SU-DHL-6 (cell line): ENCODE measurements around the gene SH3GL2.

ENCODE experiments used
- H2AFZ ChIP-seq: fragments of 200-600 bp; sonication (generic); 2 replicates; pipeline ENCODE4 v1.6.1; 2014; ENCODE audit warnings: low read depth, mild to moderate bottlenecking, moderate library complexity, mixed read lengths, antibody characterized with exemption, low read length; ENCODE audit not compliant: severe bottlenecking
- H3F3A ChIP-seq: fragments of 200-600 bp; shearing (Covaris generic); 2 replicates; pipeline ENCODE4 v1.6.0; 2016; ENCODE audit warnings: antibody characterized with exemption, mild to moderate bottlenecking; ENCODE audit not compliant: insufficient read depth
- H3K27ac ChIP-seq: fragments of 200-600 bp; sonication (generic); 2 replicates; pipeline ENCODE4 v1.5.1; 2016; ENCODE audit warnings: low read depth, mild to moderate bottlenecking, low read length, moderate library complexity, mixed read lengths
- H3K27me3 ChIP-seq: fragments of 200-600 bp; sonication (generic), shearing (Covaris generic); 2 replicates; pipeline ENCODE4 v1.6.0; 2014; ENCODE audit warnings: mild to moderate bottlenecking, low read length
- H3K36me3 ChIP-seq: fragments of 200-600 bp; sonication (generic); 2 replicates; pipeline ENCODE4 v1.6.1; 2014; ENCODE audit warnings: mild to moderate bottlenecking, low read length, mixed read lengths
- H3K4me2 ChIP-seq: fragments of 300-600, 200-600 bp; shearing (Covaris generic), sonication (generic); 2 replicates; pipeline ENCODE4 v1.6.0; 2014; ENCODE audit warnings: low read length, low read depth, mild to moderate bottlenecking; ENCODE audit not compliant: poor library complexity, severe bottlenecking
- H3K4me3 ChIP-seq: fragments of 200-600 bp; sonication (generic); 2 replicates; pipeline ENCODE4 v1.5.1; 2014; ENCODE audit warnings: antibody characterized with exemption, low read length, mild to moderate bottlenecking, mixed read lengths; ENCODE audit not compliant: insufficient read depth, poor library complexity, severe bottlenecking
- H3K79me2 ChIP-seq: fragments of 200-600 bp; sonication (generic); 2 replicates; pipeline ENCODE4 v1.6.1; 2014; ENCODE audit warnings: mild to moderate bottlenecking, low read length, moderate library complexity; ENCODE audit not compliant: insufficient read depth
- H3K9ac ChIP-seq: fragments of 200-600 bp; sonication (generic); 2 replicates; pipeline ENCODE4 v1.7.0; 2014; ENCODE audit warnings: mild to moderate bottlenecking, low read length
- H3K9me2 ChIP-seq: fragments of 200-600 bp; sonication (generic); replicated peaks from 2 replicates; pipeline ENCODE4 v1.6.1; 2014; ENCODE audit warnings: low read length; ENCODE audit not compliant: insufficient read depth
- H3K9me3 ChIP-seq: fragments of 200-600 bp; sonication (generic); 2 replicates; pipeline ENCODE4 v1.6.1; 2014; ENCODE audit warnings: low read length, mixed read lengths; ENCODE audit not compliant: insufficient read depth
- H4K20me1 ChIP-seq: fragments of 200-600 bp; sonication (generic); 2 replicates; pipeline ENCODE4 v1.6.1; 2014; ENCODE audit warnings: low read depth, mild to moderate bottlenecking, antibody characterized with exemption, low read length, moderate library complexity, mixed read lengths
- CTCF ChIP-seq: fragments of 200-600 bp; sonication (generic); IDR thresholded peaks from one replicate; pipeline ENCODE4 v1.5.1; 2017; ENCODE audit warnings: antibody characterized with exemption, mild to moderate bottlenecking, low read length, moderate library complexity; ENCODE audit not compliant: insufficient read depth, poor library complexity, severe bottlenecking
- EZH2phosphoT487 ChIP-seq: fragments of 200-600 bp; sonication (generic), shearing (Covaris generic); conservative IDR thresholded peaks from 2 replicates; pipeline ENCODE4 v1.6.1; 2018; ENCODE audit warnings: mild to moderate bottlenecking, antibody characterized with exemption, low read length, moderate library complexity, mixed read lengths

The SH3GL2 gene

DNA sequence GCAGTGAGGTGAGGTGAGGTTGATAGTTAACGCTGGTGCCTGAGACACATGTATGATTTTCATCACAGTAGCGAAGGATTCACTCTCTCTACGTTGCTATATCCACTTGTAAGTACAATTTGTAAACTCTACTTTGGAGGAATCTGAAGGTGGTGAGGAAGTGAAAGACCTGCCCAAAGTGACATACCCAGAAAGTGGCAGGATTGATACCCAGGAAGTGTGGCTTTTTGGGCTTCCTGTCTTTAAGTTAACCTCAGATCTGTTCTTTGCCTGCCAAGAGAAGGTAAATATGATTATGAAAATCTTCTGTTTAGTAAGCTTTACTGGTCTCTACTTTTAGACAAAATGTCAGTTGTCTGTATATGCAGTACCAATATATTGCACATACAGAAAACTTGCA is 143.1 kb downstream of the SH3GL2 start:
- TF ChIP-seq CTCF = no peak
- TF ChIP-seq EZH2phosphoT487 = no peak

DNA sequence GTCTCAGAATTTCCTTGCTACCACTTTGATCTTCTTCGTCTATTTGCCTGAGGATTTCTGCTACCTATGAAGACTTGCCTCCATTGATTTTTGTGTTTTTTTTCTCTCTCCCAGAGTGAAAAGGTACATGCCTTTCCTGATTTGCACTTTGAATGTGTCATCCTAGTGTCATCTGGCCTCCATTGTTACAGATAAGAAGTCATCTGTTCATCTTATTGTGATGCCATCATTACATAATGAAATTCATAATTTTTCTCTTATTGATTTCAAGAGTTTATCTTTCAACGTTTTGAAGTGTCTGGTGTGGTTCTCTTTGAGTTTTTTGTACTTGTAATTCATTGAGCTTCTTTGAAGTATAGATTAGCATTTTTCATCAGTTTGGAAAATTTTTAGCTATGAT is 144.8 kb downstream of the SH3GL2 start:
- no peak for TF ChIP-seq CTCF
- TF ChIP-seq EZH2phosphoT487 = no peak
- no peak overlapping the region for H2AFZ ChIP-seq

More for the DNA sequence above, 143.1 kb downstream of the SH3GL2 start:
- no peaks in the 10 kb centered on the region for H4K20me1 ChIP-seq
- no peak overlapping the region for H3K9ac ChIP-seq
- no peaks in the 10 kb centered on the region for H3K79me2 ChIP-seq
- H3K9me3 ChIP-seq = no peaks in the 10 kb centered on the region
- H3K4me2 ChIP-seq = no peak overlapping the region
- H3K27ac ChIP-seq = no peak overlapping the region
- no peaks in the 10 kb centered on the region for H3K36me3 ChIP-seq
- no peak overlapping the region for H3K4me3 ChIP-seq
- no peak overlapping the region for H2AFZ ChIP-seq
- H3F3A ChIP-seq = no peaks in the 10 kb centered on the region
- no peaks in the 10 kb centered on the region for H3K27me3 ChIP-seq
- H3K9me2 ChIP-seq = 0 out of 2 replicates have a peak, but pooled peaks cover 4% of the 10 kb centered on the region

GRCh38 chr9:17725399-17726010 is 146.6 kb downstream of the SH3GL2 start:
- no peak overlapping the region for H3K4me3 ChIP-seq
- H3K79me2 ChIP-seq = no peaks in the 10 kb centered on the region
- no peaks in the 10 kb centered on the region for H3K9me3 ChIP-seq
- H4K20me1 ChIP-seq = no peaks in the 10 kb centered on the region
- TF ChIP-seq CTCF = no peak
- no peaks in the 10 kb centered on the region for H3K36me3 ChIP-seq
- no peak overlapping the region for H2AFZ ChIP-seq
- H3K9ac ChIP-seq = no peak overlapping the region
- no peaks in the 10 kb centered on the region for H3F3A ChIP-seq
- no peak overlapping the region for H3K4me2 ChIP-seq
- H3K27me3 ChIP-seq = no peaks in the 10 kb centered on the region
- 0 out of 2 replicates have a peak, but pooled peaks cover 4% of the 10 kb centered on the region for H3K9me2 ChIP-seq
- no peak overlapping the region for H3K27ac ChIP-seq

More for the DNA sequence above, 144.8 kb downstream of the SH3GL2 start:
- 0 out of 2 replicates have a peak, but pooled peaks cover 4% of the 10 kb centered on the region for H3K9me2 ChIP-seq
- no peaks in the 10 kb centered on the region for H4K20me1 ChIP-seq
- H3F3A ChIP-seq = no peaks in the 10 kb centered on the region
- no peaks in the 10 kb centered on the region for H3K27me3 ChIP-seq
- H3K79me2 ChIP-seq = no peaks in the 10 kb centered on the region
- H3K36me3 ChIP-seq = no peaks in the 10 kb centered on the region
- H3K9ac ChIP-seq = no peak overlapping the region
- no peak overlapping the region for H3K27ac ChIP-seq
- H3K9me3 ChIP-seq = no peaks in the 10 kb centered on the region
- no peak overlapping the region for H3K4me2 ChIP-seq
- H3K4me3 ChIP-seq = no peak overlapping the region
